Activated CD8-positive, alpha-beta memory T cell treated with anti-CD3 and anti-CD28 coated beads, Interleukin-2, amount 50 U/mL, for 1 hour (primary cell): Measurements from ENCODE around the gene C2CD5.
"Not testable (repeated sequence)": the region's sequence is repeated elsewhere in the genome, so short reads cannot be mapped to it uniquely, and the experiment has no call there.

Source experiments
- DNase-seq: peaks from one replicate; pipeline ENCODE4 v3.0.0-alpha.2; 2020; ENCODE audit errors: extremely low read depth

Gene C2CD5

DNA sequence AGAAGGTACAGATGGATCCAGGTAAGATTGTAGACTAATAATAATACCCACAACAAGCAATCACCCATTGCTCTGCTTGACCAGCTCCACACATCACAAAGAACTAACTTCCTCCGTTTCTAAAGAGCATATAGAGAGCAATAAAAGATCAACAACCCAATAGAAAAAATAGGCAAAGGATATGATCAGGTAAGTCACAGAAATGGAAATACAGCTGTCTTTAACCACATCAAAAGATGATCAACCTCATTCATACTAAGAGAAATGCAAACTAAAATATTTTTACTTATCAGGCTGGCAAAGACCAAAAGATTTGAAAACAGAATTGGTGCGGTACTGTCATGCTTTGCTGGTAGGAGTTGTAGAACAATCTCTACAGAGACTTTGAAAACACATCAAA lies 8.9 kb downstream of the C2CD5 start:
- no peak for DNase-seq

GRCh38 chr12:22535038-22535437 lies 9.3 kb downstream of the C2CD5 start:
- DNase-seq = no peak

DNA sequence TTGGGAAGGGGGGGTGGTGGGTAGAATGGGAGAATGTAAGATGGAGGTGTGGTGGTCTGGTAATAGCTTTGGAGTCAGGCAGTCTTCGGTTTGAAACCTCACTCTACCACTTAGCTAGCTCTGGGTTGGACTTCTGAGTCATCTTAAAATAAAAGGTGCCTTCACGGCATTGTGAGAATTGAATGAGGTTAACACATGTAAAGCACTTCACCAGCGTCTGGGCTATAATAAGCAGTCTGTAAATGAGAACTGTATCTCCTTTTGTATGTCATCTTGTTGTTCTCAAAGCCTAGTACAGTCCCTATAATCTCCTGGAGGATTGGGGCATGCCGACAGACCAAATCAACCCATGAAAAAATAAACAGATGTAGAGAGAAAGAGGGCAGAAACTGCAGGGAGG lies 11.2 kb downstream of the C2CD5 start:
- DNase-seq = no peak

DNA sequence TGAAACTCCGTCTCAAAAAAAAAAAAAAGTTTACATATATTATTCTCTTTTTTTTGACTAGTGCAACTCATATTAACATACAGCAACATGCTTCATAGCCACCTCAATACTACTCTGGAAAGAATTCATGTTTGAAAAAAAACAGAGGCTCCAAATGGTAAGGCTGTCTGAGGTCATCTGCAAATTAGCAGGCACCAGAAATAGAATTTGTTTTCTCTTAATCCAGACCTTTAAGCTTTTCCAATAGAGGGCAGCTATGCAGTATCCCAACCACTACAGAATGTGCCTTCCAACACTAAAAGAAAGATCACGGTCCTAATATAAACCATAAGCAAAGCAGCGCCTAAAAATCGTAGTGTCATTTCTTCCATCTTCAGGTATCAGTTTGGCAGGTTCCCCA lies 12.0 kb downstream of the C2CD5 start:
- no peak for DNase-seq

DNA sequence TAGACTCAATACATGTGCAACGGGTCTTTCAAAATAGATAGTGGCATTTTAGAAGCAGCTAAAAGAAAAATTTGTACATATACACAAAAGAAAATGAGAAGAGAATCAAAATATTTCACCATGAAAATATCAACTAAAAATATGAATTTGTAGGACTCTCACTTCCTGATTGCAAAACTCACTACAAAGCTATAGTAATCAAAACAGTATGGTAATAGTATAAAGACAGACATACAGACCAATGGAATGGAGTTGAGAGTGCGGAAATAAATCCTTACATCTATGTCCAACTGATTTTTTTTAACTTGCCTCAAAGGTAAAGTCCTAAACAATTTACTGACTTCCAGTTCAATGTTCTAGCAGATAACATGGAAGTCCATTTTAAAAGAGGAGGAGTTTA lies 13.1 kb downstream of the C2CD5 start:
- no peak for DNase-seq

GRCh38 chr12:22529281-22530060 lies 14.9 kb downstream of the C2CD5 start:
- no peak for DNase-seq

DNA sequence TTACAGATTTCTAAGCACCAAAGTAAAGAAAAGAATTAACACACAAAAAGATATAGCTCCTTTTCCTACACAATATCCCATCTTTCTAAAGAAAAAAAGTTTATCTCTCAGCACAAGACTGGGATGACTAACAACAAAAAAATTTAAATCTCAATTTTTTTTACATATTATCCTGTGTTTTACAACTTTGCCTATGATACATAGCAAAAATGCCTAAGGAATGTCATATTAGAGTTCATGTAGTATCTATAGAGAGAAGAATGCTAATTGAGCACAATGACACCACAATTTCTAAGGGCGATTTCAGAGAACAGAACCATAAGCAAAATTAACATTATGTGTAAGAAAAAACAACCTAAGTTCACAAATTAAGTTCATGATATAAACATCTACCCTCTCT lies 16.3 kb downstream of the C2CD5 start:
- no peak for DNase-seq

DNA sequence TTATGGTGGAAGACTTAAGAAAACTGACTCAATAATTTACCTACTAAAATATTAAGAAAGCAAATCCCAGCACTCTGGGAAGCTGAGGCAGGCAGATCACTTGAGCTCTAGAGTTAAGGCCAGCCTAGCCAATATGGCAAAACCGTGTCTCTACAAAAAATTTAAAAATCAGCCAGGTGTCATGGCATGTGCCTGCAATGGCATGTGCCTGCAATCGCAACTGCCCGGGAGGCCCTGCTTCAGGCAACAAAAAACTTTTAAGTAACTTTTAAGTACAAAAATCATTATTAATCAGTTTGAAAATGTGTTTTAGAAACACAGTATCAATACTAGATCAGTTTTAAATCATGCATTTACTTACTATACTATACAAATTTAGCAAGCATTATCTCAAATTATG lies 17.5 kb downstream of the C2CD5 start:
- DNase-seq = no peak

DNA sequence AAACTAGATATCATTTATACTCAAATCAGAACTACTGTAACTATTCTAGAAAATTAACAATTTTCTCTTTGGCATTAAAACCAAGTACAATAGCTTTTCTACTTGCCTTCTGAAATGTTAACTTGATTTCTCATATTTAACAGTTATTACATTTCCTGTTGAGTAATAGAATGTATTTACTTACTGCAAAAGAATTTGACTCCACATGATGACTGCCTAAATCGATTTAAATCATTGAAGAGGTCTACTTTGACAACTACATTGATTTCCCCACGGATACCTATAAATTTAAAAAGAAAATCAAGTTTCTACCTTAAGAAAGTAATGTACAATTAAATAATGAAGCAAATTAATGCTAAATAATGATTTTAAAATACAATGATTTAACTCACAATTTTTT lies 18.9 kb downstream of the C2CD5 start:
- no peak for DNase-seq

DNA sequence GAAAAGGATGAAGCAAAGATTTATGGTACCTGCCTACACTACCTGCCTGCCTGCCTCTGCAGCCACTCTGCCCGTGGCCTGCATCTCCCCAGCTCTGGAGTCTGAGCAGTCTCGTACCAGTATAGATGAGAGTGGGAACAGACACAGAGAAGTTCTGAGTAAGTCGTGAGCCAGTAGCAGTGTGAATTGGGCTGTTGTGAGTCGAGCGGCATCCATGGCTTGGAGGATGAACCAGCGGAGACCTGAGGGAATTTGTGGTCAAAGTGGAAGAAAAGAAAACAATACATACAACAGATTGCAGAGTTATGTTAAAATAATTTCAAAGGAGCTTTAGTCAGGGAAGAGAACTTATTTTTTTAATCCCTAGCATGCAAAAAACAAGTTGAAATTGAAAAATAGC lies 25.3 kb downstream of the C2CD5 start:
- no peak for DNase-seq

DNA sequence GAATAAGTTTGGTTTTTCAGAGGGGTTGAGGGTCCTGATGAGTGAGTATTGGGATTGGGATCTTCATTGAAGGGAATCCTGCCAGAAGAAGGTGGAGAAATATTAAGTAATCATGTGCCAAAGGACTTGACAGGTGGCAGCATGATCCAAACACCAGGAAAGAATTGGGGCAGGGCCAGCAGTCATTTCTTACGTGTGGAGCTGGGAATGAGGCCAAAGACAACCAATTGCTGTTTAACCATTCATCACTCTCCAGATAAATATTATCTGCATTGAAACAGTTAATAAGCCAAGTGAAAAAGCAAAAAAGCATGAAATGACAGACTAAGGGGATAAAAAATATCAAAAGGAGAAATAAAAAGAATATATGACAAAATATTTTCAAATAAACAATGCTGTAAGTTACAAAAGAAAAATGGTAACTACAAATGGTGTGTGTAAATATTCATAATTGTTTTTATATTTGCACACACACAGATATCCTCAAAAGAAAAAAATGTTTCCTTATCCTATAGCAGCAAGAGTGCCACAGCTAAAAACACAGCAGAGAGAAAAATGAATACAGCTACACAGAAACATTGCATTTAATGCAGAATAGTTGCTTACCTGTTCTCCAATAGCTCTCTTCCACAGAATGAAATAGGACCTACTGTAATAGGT lies 26.2 kb downstream of the C2CD5 start:
- DNase-seq = no peak

DNA sequence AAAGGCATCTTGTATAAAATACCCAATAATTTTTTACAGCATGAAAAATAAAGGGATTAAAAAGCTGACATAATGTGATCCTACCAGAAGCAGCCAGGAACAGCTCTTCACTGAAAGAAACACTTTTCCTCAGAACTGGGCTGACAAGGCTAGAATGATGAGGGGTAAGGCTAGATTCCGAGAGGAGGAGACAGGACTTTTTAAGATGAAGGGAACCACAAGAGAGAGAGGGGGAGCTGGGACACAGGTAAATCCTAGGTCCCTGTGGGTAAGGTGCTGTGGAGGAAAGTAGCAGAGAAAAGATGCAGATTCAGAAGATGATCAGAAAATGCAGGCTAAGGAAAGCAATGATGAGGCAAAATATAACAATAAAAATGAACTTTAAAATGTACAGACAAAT lies 29.5 kb downstream of the C2CD5 start:
- DNase-seq = no peak

- DNase-seq = no peak
These were observed 38.5 kb downstream of the C2CD5 start for GRCh38 chr12:22505826-22506225.

DNA sequence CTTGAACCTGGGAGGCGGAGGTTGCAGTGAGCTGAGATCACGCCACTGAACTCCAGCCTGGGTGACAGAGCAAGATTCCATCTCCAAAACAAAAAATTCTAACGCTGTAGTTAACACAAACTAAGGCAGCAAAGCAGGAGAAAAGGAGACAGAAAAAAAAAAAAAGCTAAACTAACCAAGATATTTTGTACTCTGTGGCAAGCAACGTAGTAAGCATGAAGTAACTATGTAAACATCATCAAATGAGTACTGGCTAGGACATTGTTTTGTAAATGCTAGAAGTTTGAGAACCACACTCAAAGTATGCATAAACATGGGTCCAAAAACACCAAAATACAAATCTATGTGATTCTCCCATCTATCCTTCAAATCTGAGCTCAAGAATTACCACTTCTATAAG lies 44.2 kb downstream of the C2CD5 start:
- no peak for DNase-seq

- DNase-seq = no peak
These were observed 44.9 kb downstream of the C2CD5 start for GRCh38 chr12:22499445-22499844.

DNA sequence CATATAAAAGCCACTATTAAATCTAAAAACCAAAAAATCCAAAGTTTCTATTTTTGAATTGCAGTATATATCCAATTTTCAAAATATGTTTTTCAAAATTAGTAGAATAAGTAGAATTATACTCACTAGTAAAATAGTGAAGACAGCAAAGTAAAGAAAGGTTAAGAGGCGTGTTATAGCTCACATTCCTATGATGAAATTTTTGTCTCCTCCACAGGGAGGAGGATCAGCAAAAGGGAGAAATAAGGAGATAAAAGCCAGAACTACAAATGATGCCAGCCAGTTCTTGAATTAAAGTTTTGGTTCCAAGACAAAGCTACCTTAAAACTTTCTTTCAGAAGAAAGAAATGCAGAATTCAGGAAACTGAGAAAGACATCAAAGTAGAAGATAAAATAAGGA lies 50.0 kb downstream of the C2CD5 start:
- DNase-seq = no peak

- no peak for DNase-seq
These were observed 53.3 kb downstream of the C2CD5 start for GRCh38 chr12:22491034-22491433.

- DNase-seq = no peak
These were observed 55.9 kb downstream of the C2CD5 start for GRCh38 chr12:22488478-22488877.

GRCh38 chr12:22487683-22488082 lies 56.7 kb downstream of the C2CD5 start:
- not testable (repeated sequence) for DNase-seq

GRCh38 chr12:22481547-22482104 lies 62.7 kb downstream of the C2CD5 start:
- DNase-seq = no peak

DNA sequence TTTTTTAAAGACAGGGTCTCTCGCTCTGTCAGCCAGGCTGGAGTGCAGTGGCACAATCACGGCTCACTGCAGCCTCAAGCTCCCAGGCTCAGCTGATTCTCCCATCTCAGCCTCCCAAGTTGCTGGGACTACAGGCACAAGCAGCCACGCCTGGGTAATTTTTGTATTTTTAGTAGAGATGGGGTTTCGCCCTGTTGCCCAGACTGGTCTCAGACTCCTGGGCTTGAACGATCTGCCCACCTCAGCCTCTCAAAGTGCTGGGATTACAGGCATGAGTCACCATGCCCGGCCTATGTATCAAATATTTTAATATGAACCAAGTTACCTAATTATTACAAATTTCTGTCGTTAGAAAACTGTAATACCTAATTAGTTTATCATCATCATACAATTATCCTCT lies 63.5 kb downstream of the C2CD5 start:
- DNase-seq = not testable (repeated sequence)

DNA sequence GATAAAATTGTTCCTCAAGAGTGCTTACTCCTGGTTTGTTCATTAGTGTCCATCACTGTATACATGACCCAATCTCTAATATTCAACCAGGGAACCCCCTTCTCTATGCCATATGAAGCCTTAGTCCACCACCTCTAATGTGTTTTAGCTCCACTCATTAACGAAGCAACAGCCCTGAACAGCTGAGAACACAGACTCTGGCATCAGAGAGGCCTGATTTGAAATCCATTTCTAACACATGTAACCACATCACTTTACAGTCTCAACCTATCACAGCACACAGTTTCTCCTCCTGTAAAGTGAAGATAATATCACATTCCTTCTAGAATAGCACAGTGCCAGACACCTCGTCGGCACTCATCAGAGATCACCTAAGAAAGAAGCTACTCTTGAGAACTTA lies 64.3 kb downstream of the C2CD5 start:
- DNase-seq = no peak

DNA sequence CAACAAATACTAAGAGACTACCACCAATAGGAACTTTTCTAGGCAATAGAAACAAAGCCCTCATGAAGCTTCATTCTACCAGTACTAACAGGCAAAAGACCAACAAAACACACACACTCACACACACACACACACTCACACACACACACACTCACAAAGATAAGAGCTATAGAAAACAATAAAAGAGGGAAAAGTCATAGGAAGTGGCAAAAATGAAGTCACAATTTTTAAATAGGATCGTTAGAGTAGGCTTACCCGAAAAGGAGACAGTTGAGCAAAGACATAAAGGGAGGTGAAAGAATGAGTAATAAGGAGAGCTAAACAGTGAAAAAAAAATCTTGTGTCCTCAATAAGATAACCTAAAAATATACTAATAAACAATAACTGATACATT lies 66.5 kb downstream of the C2CD5 start:
- DNase-seq = no peak
